Measurements from ENCODE around the gene CKS1B.

DNA sequence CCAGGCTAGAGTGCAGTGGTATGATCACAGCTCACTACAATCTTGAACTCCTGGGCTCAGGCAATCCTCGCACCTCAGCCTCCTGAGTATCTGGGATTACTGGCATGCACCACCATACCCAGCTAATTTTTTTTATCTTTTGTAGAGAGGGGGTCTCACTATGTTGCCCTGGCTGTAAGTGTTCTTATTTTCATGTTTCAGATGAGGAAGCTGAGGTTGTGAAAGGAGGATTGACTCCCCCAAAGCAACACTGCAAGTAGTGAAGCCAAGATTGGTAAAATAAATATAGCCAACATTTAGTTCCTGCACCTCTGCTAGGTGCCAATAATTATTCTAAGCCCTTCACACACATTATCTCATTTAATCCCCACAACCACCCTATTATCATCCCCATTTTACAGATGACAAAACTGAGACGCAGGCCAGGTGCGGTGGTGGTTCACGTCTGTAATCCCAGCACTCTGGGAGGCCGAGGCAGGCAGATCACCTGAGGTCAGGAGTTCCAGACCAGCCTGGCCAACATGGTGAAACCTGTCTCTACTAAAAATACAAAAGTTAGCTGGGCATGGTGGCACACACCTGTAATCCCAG, 40.0 kb upstream of the CKS1B start:
- TF ChIP-seq, protein P1, sequence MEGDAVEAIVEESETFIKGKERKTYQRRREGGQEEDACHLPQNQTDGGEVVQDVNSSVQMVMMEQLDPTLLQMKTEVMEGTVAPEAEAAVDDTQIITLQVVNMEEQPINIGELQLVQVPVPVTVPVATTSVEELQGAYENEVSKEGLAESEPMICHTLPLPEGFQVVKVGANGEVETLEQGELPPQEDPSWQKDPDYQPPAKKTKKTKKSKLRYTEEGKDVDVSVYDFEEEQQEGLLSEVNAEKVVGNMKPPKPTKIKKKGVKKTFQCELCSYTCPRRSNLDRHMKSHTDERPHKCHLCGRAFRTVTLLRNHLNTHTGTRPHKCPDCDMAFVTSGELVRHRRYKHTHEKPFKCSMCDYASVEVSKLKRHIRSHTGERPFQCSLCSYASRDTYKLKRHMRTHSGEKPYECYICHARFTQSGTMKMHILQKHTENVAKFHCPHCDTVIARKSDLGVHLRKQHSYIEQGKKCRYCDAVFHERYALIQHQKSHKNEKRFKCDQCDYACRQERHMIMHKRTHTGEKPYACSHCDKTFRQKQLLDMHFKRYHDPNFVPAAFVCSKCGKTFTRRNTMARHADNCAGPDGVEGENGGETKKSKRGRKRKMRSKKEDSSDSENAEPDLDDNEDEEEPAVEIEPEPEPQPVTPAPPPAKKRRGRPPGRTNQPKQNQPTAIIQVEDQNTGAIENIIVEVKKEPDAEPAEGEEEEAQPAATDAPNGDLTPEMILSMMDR (IDR thresholded peaks at IDR 0.05) = no peak
- TF ChIP-seq, protein P2, sequence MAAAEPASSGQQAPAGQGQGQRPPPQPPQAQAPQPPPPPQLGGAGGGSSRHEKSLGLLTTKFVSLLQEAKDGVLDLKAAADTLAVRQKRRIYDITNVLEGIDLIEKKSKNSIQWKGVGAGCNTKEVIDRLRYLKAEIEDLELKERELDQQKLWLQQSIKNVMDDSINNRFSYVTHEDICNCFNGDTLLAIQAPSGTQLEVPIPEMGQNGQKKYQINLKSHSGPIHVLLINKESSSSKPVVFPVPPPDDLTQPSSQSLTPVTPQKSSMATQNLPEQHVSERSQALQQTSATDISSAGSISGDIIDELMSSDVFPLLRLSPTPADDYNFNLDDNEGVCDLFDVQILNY (CRISPR knock-in tag; IDR thresholded peaks at IDR 0.05) = no peak
